Endothelial cell of umbilical vein (primary cell): ENCODE data around the gene ATP2B2. TPM values are rescaled to one million over a fixed set of nuclear protein-coding genes. Genes with fewer than 3 reads are reported as not detected.

Experiments used
- BruUV-seq: library from RNA; stranded (reverse); fragments of 400-500 nt; replicated peaks from 2 replicates; lab custom pipeline; 2021; lab: Mats Ljungman, UMichigan
- CTCF ChIA-PET: fragments of 300-600, 350-600 bp; sonication (Branson Sonifier 250); formaldehyde crosslinking; loops from one replicate; lab custom pipeline; 2021; ENCODE audit warnings: antibody characterized with exemption, inconsistent platforms; lab: Charles Lee
- POLR2A ChIA-PET: fragments of 300-600, 350-600 bp; sonication (Branson Sonifier 250); formaldehyde crosslinking; loops from one replicate; lab custom pipeline; 2021; ENCODE audit warnings: antibody characterized with exemption, inconsistent platforms; lab: Charles Lee
- DNase-seq: peaks from one replicate; pipeline ENCODE4 v3.0.0-alpha.2; 2011; ENCODE audit warnings: low read depth, low spot score
- FAIRE-seq: peaks from 2 replicates; lab custom pipeline; 2011; peaks lifted over from hg19 to GRCh38; lab: Jason Lieb, UNC
- H2AFZ ChIP-seq: 2 replicates; pipeline ENCODE4 v1.6.0; 2012; ENCODE audit warnings: low read depth, low read length, control low read depth, inconsistent platforms
- H3K27ac ChIP-seq: 2 replicates; pipeline ENCODE4 v1.5.1; 2011; ENCODE audit warnings: low read depth, mild to moderate bottlenecking, control low read depth, low read length, moderate library complexity; ENCODE audit not compliant: insufficient read depth
- H3K27me3 ChIP-seq, 2 experiments: 2 replicates each; pipeline versions ENCODE4 v1.6.0 to v1.6.1; 2011; ENCODE audit warnings: low read length in 2 of 2, mixed read lengths in 1 of 2; ENCODE audit not compliant: control insufficient read depth in 2 of 2, insufficient read depth in 2 of 2
- H3K36me3 ChIP-seq, 2 experiments: 2 replicates in 1 of 2; 3 replicates in 1 of 2; pipeline ENCODE4 v1.5.1; 2011; ENCODE audit warnings: low read length in 2 of 2, mild to moderate bottlenecking in 1 of 2, moderate library complexity in 1 of 2; ENCODE audit not compliant: control insufficient read depth in 2 of 2, insufficient read depth in 2 of 2; ENCODE audit errors: extremely low read depth in 1 of 2
- H3K4me1 ChIP-seq: 3 replicates; pipeline ENCODE4 v1.5.1; 2011; ENCODE audit warnings: mild to moderate bottlenecking, low read length; ENCODE audit not compliant: control insufficient read depth, insufficient read depth; ENCODE audit errors: extremely low read depth
- H3K4me2 ChIP-seq: 2 replicates; pipeline ENCODE4 v1.6.1; 2011; ENCODE audit warnings: low read length, control low read depth, mixed read lengths; ENCODE audit not compliant: insufficient read depth
- H3K4me3 ChIP-seq, 3 experiments: fragments of 200-600 bp in 1 of 3; sonication (generic), shearing (Covaris generic) in 1 of 3; replicated peaks in 1 of 3; 2 replicates each; pipeline ENCODE4 v1.5.1; 2011 to 2016; ENCODE audit warnings: control low read depth in 3 of 3, low read length in 3 of 3, mild to moderate bottlenecking in 2 of 3, inconsistent platforms in 1 of 3, low read depth in 1 of 3, moderate library complexity in 1 of 3; ENCODE audit not compliant: insufficient read depth in 1 of 3
- H3K79me2 ChIP-seq: 2 replicates; pipeline ENCODE4 v1.6.0; 2012; ENCODE audit warnings: low read length, inconsistent platforms; ENCODE audit not compliant: control insufficient read depth, insufficient read depth
- H3K9ac ChIP-seq: replicated peaks from 2 replicates; pipeline ENCODE3; 2011; ENCODE audit warnings: low read length, control low read depth; ENCODE audit not compliant: insufficient read depth; ENCODE audit errors: extremely low read depth
- H3K9me1 ChIP-seq: replicated peaks from 3 replicates; pipeline ENCODE4 v1.6.0; 2011; ENCODE audit warnings: mild to moderate bottlenecking, low read length; ENCODE audit not compliant: control insufficient read depth, insufficient read depth; ENCODE audit errors: extremely low read depth
- H3K9me3 ChIP-seq: replicated peaks from 2 replicates; pipeline ENCODE4 v1.5.1; 2012; ENCODE audit warnings: low read length, inconsistent platforms; ENCODE audit not compliant: control insufficient read depth, insufficient read depth
- H4K20me1 ChIP-seq: replicated peaks from 2 replicates; pipeline ENCODE3; 2011; ENCODE audit warnings: mild to moderate bottlenecking, low read length; ENCODE audit not compliant: control insufficient read depth, insufficient read depth; ENCODE audit errors: extremely low read depth
- CTCF ChIP-seq, 2 donors: IDR thresholded peaks; 1 replicate in 1 of 2; 2 replicates in 1 of 2; pipeline ENCODE4 v1.5.1; 2011; ENCODE audit warnings: low read length in 2 of 2, mild to moderate bottlenecking in 2 of 2, moderate library complexity in 2 of 2, control low read depth in 1 of 2, inconsistent platforms in 1 of 2, low read depth in 1 of 2; ENCODE audit not compliant: insufficient read depth in 1 of 2; ENCODE audit errors: extremely low read depth in 1 of 2
- EZH2 ChIP-seq: IDR thresholded peaks from 2 replicates; pipeline ENCODE4 v1.6.1; 2012; ENCODE audit warnings: borderline replicate concordance, low read depth, mild to moderate bottlenecking, moderate library complexity, low read length, inconsistent platforms; ENCODE audit not compliant: severe bottlenecking
- FOS ChIP-seq: IDR thresholded peaks from 2 replicates; pipeline ENCODE4 v1.6.1; 2011; ENCODE audit warnings: mild to moderate bottlenecking, low read length, moderate library complexity, borderline replicate concordance; ENCODE audit not compliant: insufficient read depth
- GATA2 ChIP-seq: IDR thresholded peaks from 2 replicates; pipeline ENCODE4 v1.7.0; 2011; ENCODE audit warnings: low read depth, mild to moderate bottlenecking, moderate library complexity, mixed read lengths, low read length; ENCODE audit not compliant: insufficient read length, insufficient read depth
- JUN ChIP-seq: IDR thresholded peaks from 2 replicates; pipeline ENCODE4 v1.6.1; 2011; ENCODE audit warnings: borderline replicate concordance, low read depth; ENCODE audit not compliant: insufficient read length, insufficient read depth
- MAX ChIP-seq: IDR thresholded peaks from 2 replicates; pipeline ENCODE4 v1.6.1; 2011; ENCODE audit not compliant: insufficient read depth, insufficient read length
- MYC ChIP-seq: IDR thresholded peaks from one replicate; pipeline ENCODE4 v1.6.1; 2011; ENCODE audit warnings: mild to moderate bottlenecking, low read depth, low read length
- POLR2A ChIP-seq: IDR thresholded peaks from 2 replicates; pipeline ENCODE4 v1.6.1; 2012; ENCODE audit warnings: low read depth, mild to moderate bottlenecking, control low read depth, low read length
- POLR2AphosphoS5 ChIP-seq: IDR thresholded peaks from 2 replicates; pipeline ENCODE4 v1.6.1; 2012; ENCODE audit warnings: low read depth, mild to moderate bottlenecking, control low read depth, low read length, moderate library complexity; ENCODE audit not compliant: insufficient read depth
- dilution Hi-C: fragments of 300-500 bp; cut with MboI; formaldehyde crosslinking; loops from one replicate; pipeline ENCODE4 v1.15.0; 2019; ENCODE audit warnings: low sequenced_read_pairs; ENCODE audit not compliant: extremely low pct_ligation_motif_present
- intact Hi-C: fragments of 100-400 bp; cut with micrococcal nuclease; formaldehyde crosslinking; loops from one replicate; pipeline ENCODE4 v1.10.0; 2022
- polyA plus RNA-seq, 4 experiments: library from polyadenylated mRNA; depleted of rRNA in 3 of 4; stranded (reverse) in 3 of 4; unstranded in 1 of 4; fragments of >200 nt; gene quantifications; 2 replicates each; pipeline versions ENCODE4 v1.2.1 to v1.2.3, GENCODE V29; 2011 to 2012; ENCODE audit warnings: missing spikeins in 1 of 4
- total RNA-seq: library from RNA; stranded (reverse); gene quantifications from 2 replicates; pipeline ENCODE4 v1.2.3, GENCODE V29; 2021

The ATP2B2 gene
- total and polyA plus RNA-seq, 2 donors (not counting 3 experiments of a cell fraction or from before 2014, with no cell fraction given) = not detected

GRCh38 chr3:10335190-10335738, 170.1 kb downstream of the ATP2B2 start:
- Histone ChIP-seq H2AFZ (no peak overlapping the region), H3K9me1 (no peaks in the 10 kb centered on the region), H3K27ac (no peak overlapping the region), H4K20me1 (no peaks in the 10 kb centered on the region), H3K9me3 (no peaks in the 10 kb centered on the region), H3K4me2 (no peak overlapping the region), H3K36me3 (no peaks in the 10 kb centered on the region), H3K4me3 (no peak overlapping the region), H3K9ac (no peak overlapping the region), H3K79me2 (no peaks in the 10 kb centered on the region), H3K27me3 (peaks cover 2 to 4% of the 10 kb centered on the region in 2 experiments), H3K4me1 (no peaks in the 10 kb centered on the region)
- no peak for DNase-seq
- intact Hi-C loops = no loop called here
- TF ChIP-seq POLR2AphosphoS5 (no peak), JUN (no peak), POLR2A (no peak), MAX (no peak), GATA2 (no peak), MYC (no peak), CTCF (IDR thresholded peaks at IDR 0.05; ENCODE audit: extremely low read depth in 1 of 2, insufficient read depth in 1 of 2, low read depth in 1 of 2, low read length in 2 of 2) (no peak), FOS (no peak), EZH2 (no peak)
- ChIA-PET CTCF (interaction anchor here (0.9 to 1.9 kb wide), 3 partner anchors 9 to 403 kb away, joined by 5 to 6 read pairs (median 5); no protein-coding TSS in a partner anchor), POLR2A (no interaction called here)
- BruUV-seq = no TSS peak
- dilution Hi-C loops = no loop called here
- FAIRE-seq = no peak
